Stomach (tissue), 9 donors: ENCODE results near the gene DGAT2L6. TPM values are rescaled to one million over a fixed set of nuclear protein-coding genes. Genes with fewer than 3 reads are reported as not detected.

ENCODE experiments used
- DNase-seq, 2 donors: peaks; one replicate each; pipeline versions ENCODE4 v3.0.0 to v3.0.0-alpha.2; 2013 to 2019
- H3K27ac ChIP-seq, 5 donors: fragments of 200-600 bp in 4 of 5; sonication (generic) in 4 of 5; one replicate each; pipeline ENCODE4 v1.5.1; 2013 to 2019; ENCODE audit warnings: mild to moderate bottlenecking in 1 of 5, moderate library complexity in 1 of 5
- H3K27me3 ChIP-seq, 3 donors: fragments of 200-600 bp; sonication (generic); one replicate each; pipeline ENCODE4 v1.5.1; 2017 to 2019; ENCODE audit warnings: mixed run types in 1 of 3
- H3K36me3 ChIP-seq, 4 donors: fragments of 200-600 bp; sonication (generic); 1 replicate in 3 of 4; 2 replicates in 1 of 4; pipeline ENCODE4 v1.5.1; 2016 to 2019
- H3K4me1 ChIP-seq, 4 donors: fragments of 200-600 bp; sonication (generic); one replicate each; pipeline ENCODE4 v1.5.1; 2016 to 2019
- H3K4me3 ChIP-seq, 4 donors: fragments of 200-600 bp; sonication (generic) in 3 of 4; one replicate each; pipeline ENCODE4 v1.5.1; 2016 to 2019; ENCODE audit warnings: mild to moderate bottlenecking in 1 of 4
- H3K9me3 ChIP-seq, 4 donors: fragments of 200-600 bp; sonication (generic); one replicate each; pipeline ENCODE4 v1.5.1; 2016 to 2019
- EP300 ChIP-seq: sonication (generic); formaldehyde crosslinking; IDR thresholded peaks from one replicate; pipeline ENCODE4 v1.6.1; 2017; ENCODE audit warnings: antibody characterized with exemption
- POLR2A ChIP-seq, 4 donors: fragments of 450-650 bp; IDR thresholded peaks; one replicate each; pipeline ENCODE4 v1.6.1; 2016; ENCODE audit warnings: antibody characterized with exemption in 4 of 4, control low read depth in 2 of 4, mild to moderate bottlenecking in 1 of 4, moderate library complexity in 1 of 4
- POLR2AphosphoS5 ChIP-seq, 3 donors: sonication (generic); formaldehyde crosslinking; IDR thresholded peaks; one replicate each; pipeline ENCODE4 v1.6.1; 2016; ENCODE audit warnings: antibody characterized with exemption in 3 of 3
- WGBS, 5 donors: extraction: QIAGEN DNeasy Blood & Tissue Kit in 3 of 5; methylation state at CpG; one replicate each; pipeline versions ENCODE4 v1.1.5 to v1.1.7; 2013 to 2018; 5-methylcytosine and 5-hydroxymethylcytosine counted together
- intact Hi-C: fragments of 100-400 bp; cut with DNase I; formaldehyde crosslinking; loops from one replicate; pipeline ENCODE4 v1.15.1; 2023; ENCODE audit warnings: low total_unique reads
- polyA plus RNA-seq, 3 donors: library from polyadenylated mRNA; stranded (reverse); fragments of 200-250 nt; gene quantifications; one replicate each; pipeline ENCODE4 v1.2.3, GENCODE V29; 2013
- small RNA-seq, 4 donors: library from RNA; depleted of rRNA; stranded (forward); fragments of <200 nt; gene quantifications; one replicate each; pipeline ENCODE3, GENCODE V24; 2016
- total RNA-seq, 5 donors: library from RNA; depleted of rRNA; stranded (reverse); fragments of >200 nt; gene quantifications; one replicate each; pipeline versions ENCODE4 v1.1.0 to v1.2.3, GENCODE V29; 2014 to 2016
- TF ChIP-seq, protein P1 (sequence below), 7 experiments: fragments of 450-650 bp in 4 of 7; fragments of 200-600 bp in 3 of 7; sonication (generic) in 3 of 7; IDR thresholded peaks; one replicate each; pipeline ENCODE4 v1.5.1; 2016 to 2019; ENCODE audit warnings: antibody characterized with exemption in 7 of 7, control low read depth in 2 of 7, mild to moderate bottlenecking in 1 of 7
- donor health status: healthy with polysubstance abuse.
- donor health status: Bipolar disorder and iron deficiency.
- donor health status: healthy.

DGAT2L6 gene
- total and polyA plus RNA-seq, 8 donors, result not detected

DNA sequence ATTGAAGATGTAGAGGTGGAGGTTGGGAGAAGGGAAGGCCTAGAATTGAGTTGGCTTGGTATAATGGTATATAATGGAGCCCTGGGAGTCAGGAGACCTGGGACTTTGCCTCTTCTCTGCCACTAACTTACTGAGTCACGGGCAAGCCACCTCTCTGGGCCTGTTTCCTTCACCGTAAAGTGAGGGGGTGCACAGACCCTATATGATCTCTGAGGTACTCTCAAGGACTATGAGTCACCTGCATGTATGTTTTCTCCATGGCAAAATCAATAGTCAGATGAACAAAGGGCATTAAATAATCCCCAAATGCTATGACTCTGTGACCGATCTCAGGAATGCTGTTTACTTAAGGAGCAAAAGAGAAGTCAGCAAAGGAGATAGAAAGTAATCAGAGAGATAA is 77.6 kb downstream of the DGAT2L6 start:
- WGBS, 5 donors, result 58 to 89% (median 83%) methylated on average over 1 to 3 of the region's 3 CpGs

More for the DNA sequence above, 77.6 kb downstream of the DGAT2L6 start:
- intact Hi-C loops, result no loop called here
- Histone ChIP-seq H3K27ac (no peak overlapping the region), H3K4me3 (no peak overlapping the region), H3K9me3 (no peaks in the 10 kb centered on the region), H3K27me3 (no peaks in the 10 kb centered on the region), H3K4me1 (no peaks in the 10 kb centered on the region), H3K36me3 (no peaks in the 10 kb centered on the region)
- TF ChIP-seq EP300 (no peak), POLR2A (IDR thresholded peaks at IDR 0.05) (no peak), POLR2AphosphoS5 (IDR thresholded peaks at IDR 0.05) (no peak)
- TF ChIP-seq, protein P1, sequence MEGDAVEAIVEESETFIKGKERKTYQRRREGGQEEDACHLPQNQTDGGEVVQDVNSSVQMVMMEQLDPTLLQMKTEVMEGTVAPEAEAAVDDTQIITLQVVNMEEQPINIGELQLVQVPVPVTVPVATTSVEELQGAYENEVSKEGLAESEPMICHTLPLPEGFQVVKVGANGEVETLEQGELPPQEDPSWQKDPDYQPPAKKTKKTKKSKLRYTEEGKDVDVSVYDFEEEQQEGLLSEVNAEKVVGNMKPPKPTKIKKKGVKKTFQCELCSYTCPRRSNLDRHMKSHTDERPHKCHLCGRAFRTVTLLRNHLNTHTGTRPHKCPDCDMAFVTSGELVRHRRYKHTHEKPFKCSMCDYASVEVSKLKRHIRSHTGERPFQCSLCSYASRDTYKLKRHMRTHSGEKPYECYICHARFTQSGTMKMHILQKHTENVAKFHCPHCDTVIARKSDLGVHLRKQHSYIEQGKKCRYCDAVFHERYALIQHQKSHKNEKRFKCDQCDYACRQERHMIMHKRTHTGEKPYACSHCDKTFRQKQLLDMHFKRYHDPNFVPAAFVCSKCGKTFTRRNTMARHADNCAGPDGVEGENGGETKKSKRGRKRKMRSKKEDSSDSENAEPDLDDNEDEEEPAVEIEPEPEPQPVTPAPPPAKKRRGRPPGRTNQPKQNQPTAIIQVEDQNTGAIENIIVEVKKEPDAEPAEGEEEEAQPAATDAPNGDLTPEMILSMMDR (IDR thresholded peaks at IDR 0.05), result no peak
- no peak for DNase-seq

Small RNA genes within 50 kb of the gene (small RNA-seq; reads per million reads assigned to genes)
- gene RNA5SP507, result 0 to 0.14 (median 0) reads per million in 4 donors

Other genes with a start within 250 kb of the DGAT2L6 start
- gene AWAT2, start 127.5 kb upstream of the DGAT2L6 start, total RNA-seq, result not detected
- not detected for gene AWAT2, start 127.5 kb upstream of the DGAT2L6 start, polyA plus RNA-seq
- not detected for gene OTUD6A, start 115.0 kb upstream of the DGAT2L6 start, total RNA-seq
- gene OTUD6A, start 115.0 kb upstream of the DGAT2L6 start, polyA plus RNA-seq, result not detected
- 10 to 100 TPM; 24.6 to 77.6 (median 55.4) TPM for gene IGBP1, start 44.0 kb upstream of the DGAT2L6 start, total RNA-seq
- gene IGBP1, start 44.0 kb upstream of the DGAT2L6 start, polyA plus RNA-seq, result 100 to 1,000 TPM in 1 of 3 donors, 10 to 100 TPM in 2; 71.5 to 130 (median 73.3) TPM
- gene AWAT1, start 57.2 kb downstream of the DGAT2L6 start, total RNA-seq, result not detected
- not detected for gene AWAT1, start 57.2 kb downstream of the DGAT2L6 start, polyA plus RNA-seq
- under 1 TPM in 2 of 5 donors, not detected in 3; 0.73 to 0.89 TPM for gene P2RY4, start 82.7 kb downstream of the DGAT2L6 start, total RNA-seq
- not detected for gene P2RY4, start 82.7 kb downstream of the DGAT2L6 start, polyA plus RNA-seq
- not detected for gene ARR3, start 90.9 kb downstream of the DGAT2L6 start, total RNA-seq
- not detected for gene ARR3, start 90.9 kb downstream of the DGAT2L6 start, polyA plus RNA-seq
- gene RAB41, start 104.7 kb downstream of the DGAT2L6 start, total RNA-seq, result not detected
- gene RAB41, start 104.7 kb downstream of the DGAT2L6 start, polyA plus RNA-seq, result not detected
- gene PDZD11, start 112.4 kb downstream of the DGAT2L6 start, total RNA-seq, result 100 to 1,000 TPM in 1 of 5 donors, 10 to 100 TPM in 2, 1 to 10 TPM in 2; 2.3 to 172 (median 27.4) TPM
- gene PDZD11, start 112.4 kb downstream of the DGAT2L6 start, polyA plus RNA-seq, result 10 to 100 TPM; 53.4 to 75.8 (median 58.3) TPM
- 10 to 100 TPM in 2 of 5 donors, 1 to 10 TPM in 2, not detected in 1; 2.0 to 26.9 (median 8.5) TPM for gene KIF4A, start 112.6 kb downstream of the DGAT2L6 start, total RNA-seq
- gene KIF4A, start 112.6 kb downstream of the DGAT2L6 start, polyA plus RNA-seq, result 1 to 10 TPM in 2 of 3 donors, under 1 TPM in 1; 0.31 to 1.8 (median 1.2) TPM
- gene GDPD2, start 245.8 kb downstream of the DGAT2L6 start, total RNA-seq, result 10 to 100 TPM in 1 of 5 donors, 1 to 10 TPM in 1, not detected in 3; 1.3 to 18.2 TPM
- under 1 TPM in 1 of 3 donors, not detected in 2; 0.18 TPM for gene GDPD2, start 245.8 kb downstream of the DGAT2L6 start, polyA plus RNA-seq